B cell (primary cell): ENCODE data around the gene ACTR2. TPM values are rescaled to one million over a fixed set of nuclear protein-coding genes. Genes with fewer than 3 reads are reported as not detected.
"Not testable (repeated sequence)": the region's sequence is repeated elsewhere in the genome, so short reads cannot be mapped to it uniquely, and the experiment has no call there.

Experiments
- ATAC-seq: fragments of 200-7000 bp; cut with Tn5 transposase; one replicate; pipeline ENCODE4 v1.10.0; 2021; ENCODE audit warnings: low read depth, mild to moderate bottlenecking, moderate number of reproducible peaks, moderate library complexity
- CTCF ChIA-PET: fragments of 350-600 bp; sonication (Branson Sonifier 250); formaldehyde crosslinking; loops from one replicate; lab custom pipeline; 2021; ENCODE audit warnings: antibody characterized with exemption, inconsistent platforms; lab: Charles Lee
- POLR2A ChIA-PET: fragments of 350-600 bp; sonication (Branson Sonifier 250); formaldehyde crosslinking; loops from one replicate; lab custom pipeline; 2021; ENCODE audit warnings: antibody characterized with exemption; lab: Charles Lee
- DNase-seq: peaks from one replicate; pipeline ENCODE4 v3.0.0; 2013
- H2AFZ ChIP-seq: 2 replicates; pipeline ENCODE4 v1.6.1; 2012; ENCODE audit warnings: mild to moderate bottlenecking, low read depth, low read length; ENCODE audit not compliant: insufficient read depth, poor library complexity, severe bottlenecking
- H3K27ac ChIP-seq, 2 donors: 1 replicate in 1 of 2; 2 replicates in 1 of 2; pipeline ENCODE4 v1.5.1; 2012 to 2013; ENCODE audit warnings: low read length in 2 of 2, mild to moderate bottlenecking in 2 of 2, moderate library complexity in 1 of 2
- H3K27me3 ChIP-seq, 4 experiments: fragments of 200-600 bp in 1 of 4; sonication (generic) in 1 of 4; replicated peaks in 1 of 4; 1 replicate in 2 of 4; 2 replicates in 2 of 4; pipeline versions ENCODE4 v1.6.1 to v1.7.0; 2013 to 2016; ENCODE audit warnings: low read length in 3 of 4, mild to moderate bottlenecking in 2 of 4, mixed read lengths in 1 of 4, moderate library complexity in 1 of 4; ENCODE audit not compliant: insufficient read depth in 4 of 4, control insufficient read depth in 3 of 4; ENCODE audit errors: control extremely low read depth in 1 of 4
- H3K36me3 ChIP-seq, 2 experiments: replicated peaks in 1 of 2; 1 replicate in 1 of 2; 2 replicates in 1 of 2; pipeline versions ENCODE4 v1.6.1 to v1.7.1; 2013; ENCODE audit warnings: low read length in 1 of 2; ENCODE audit not compliant: insufficient read depth in 2 of 2, control insufficient read depth in 1 of 2; ENCODE audit errors: control extremely low read depth in 1 of 2, extremely low read depth in 1 of 2
- H3K4me1 ChIP-seq, 2 donors: fragments of 200-600 bp in 1 of 2; sonication (generic) in 1 of 2; 1 replicate in 1 of 2; 2 replicates in 1 of 2; pipeline versions ENCODE4 v1.5.1 to v1.6.1; 2013 to 2017; ENCODE audit warnings: low read length in 2 of 2; ENCODE audit not compliant: control insufficient read depth in 2 of 2, insufficient read depth in 2 of 2
- H3K4me2 ChIP-seq: replicated peaks from 2 replicates; pipeline ENCODE3; 2012; ENCODE audit warnings: mild to moderate bottlenecking, low read depth, low read length; ENCODE audit not compliant: poor library complexity, severe bottlenecking
- H3K4me3 ChIP-seq, 5 experiments: fragments of 200-600 bp in 1 of 5; sonication (generic) in 1 of 5; 1 replicate in 3 of 5; 2 replicates in 2 of 5; pipeline versions ENCODE4 v1.5.1 to v1.7.0; 2011 to 2016; ENCODE audit warnings: low read length in 4 of 5, mild to moderate bottlenecking in 4 of 5, low read depth in 2 of 5, control low read depth in 1 of 5, moderate library complexity in 1 of 5; ENCODE audit not compliant: insufficient read depth in 1 of 5; ENCODE audit errors: control extremely low read depth in 1 of 5, extremely low read depth in 1 of 5
- H3K79me2 ChIP-seq: fragments of 200-600 bp; sonication (generic); one replicate; pipeline ENCODE4 v1.6.0; 2016; ENCODE audit warnings: low read length; ENCODE audit not compliant: control insufficient read depth, insufficient read depth
- H3K9ac ChIP-seq: fragments of 200-600 bp; sonication (generic); 2 replicates; pipeline ENCODE4 v1.6.1; 2017; ENCODE audit warnings: mild to moderate bottlenecking, low read length, moderate library complexity
- H3K9me3 ChIP-seq, 3 donors: one replicate each; pipeline versions ENCODE4 v1.6.1 to v1.7.1; 2013; ENCODE audit warnings: low read length in 2 of 3; ENCODE audit not compliant: control insufficient read depth in 2 of 3, insufficient read depth in 1 of 3; ENCODE audit errors: control extremely low read depth in 1 of 3
- H4K20me1 ChIP-seq: 2 replicates; pipeline ENCODE4 v1.6.0; 2012; ENCODE audit warnings: mild to moderate bottlenecking, low read length; ENCODE audit not compliant: insufficient read depth, control insufficient read depth, poor library complexity, severe bottlenecking
- H3K27ac Mint-ChIP-seq: one replicate; pipeline ENCODE4 v1.8.0; 2021; ENCODE audit warnings: mixed read lengths
- H3K27me3 Mint-ChIP-seq: one replicate; pipeline ENCODE4 v1.8.0; 2021; ENCODE audit warnings: mixed read lengths
- H3K4me1 Mint-ChIP-seq: one replicate; pipeline ENCODE4 v1.8.0; 2021; ENCODE audit warnings: mixed read lengths
- H3K4me3 Mint-ChIP-seq: one replicate; pipeline ENCODE4 v1.8.0; 2021; ENCODE audit warnings: mixed read lengths
- H3K9me3 Mint-ChIP-seq: one replicate; pipeline ENCODE4 v1.8.0; 2022; ENCODE audit warnings: mixed read lengths; ENCODE audit not compliant: insufficient read depth
- EZH2 ChIP-seq: IDR thresholded peaks from 2 replicates; pipeline ENCODE4 v1.6.1; 2012; ENCODE audit warnings: borderline replicate concordance, low read depth, mild to moderate bottlenecking, moderate library complexity, low read length; ENCODE audit not compliant: insufficient read depth, poor library complexity, severe bottlenecking
- WGBS: methylation state at CpG from one replicate; pipeline ENCODE4 v1.1.5; 2013; ENCODE audit warnings: missing lambda C conversion rate; ENCODE audit not compliant: insufficient coverage; 5-methylcytosine and 5-hydroxymethylcytosine counted together
- intact Hi-C: fragments of 100-400 bp; cut with micrococcal nuclease; formaldehyde crosslinking; loops from one replicate; pipeline ENCODE4 v1.10.0; 2022
- polyA plus RNA-seq: library from polyadenylated mRNA; depleted of rRNA; stranded (reverse); fragments of >200 nt; gene quantifications from 2 replicates; pipeline ENCODE4 v1.2.3, GENCODE V29; 2012
- total RNA-seq, 2 donors: library from RNA; stranded (reverse); fragments of 120-200 nt in 1 of 2; gene quantifications; 1 replicate in 1 of 2; 2 replicates in 1 of 2; pipeline versions ENCODE4 v1.2.3 to v1.2.4, GENCODE V29; 2013 to 2022
- TF ChIP-seq, protein P1 (sequence below): fragments of 200-600 bp; IDR thresholded peaks from one replicate; pipeline ENCODE4 v1.8.0; 2022; ENCODE audit warnings: antibody characterized with exemption, mild to moderate bottlenecking

ACTR2 gene
- total and polyA plus RNA-seq, 2 donors (not counting 1 experiment from before 2014, with no cell fraction given), result 41.8 to 284 TPM

DNA sequence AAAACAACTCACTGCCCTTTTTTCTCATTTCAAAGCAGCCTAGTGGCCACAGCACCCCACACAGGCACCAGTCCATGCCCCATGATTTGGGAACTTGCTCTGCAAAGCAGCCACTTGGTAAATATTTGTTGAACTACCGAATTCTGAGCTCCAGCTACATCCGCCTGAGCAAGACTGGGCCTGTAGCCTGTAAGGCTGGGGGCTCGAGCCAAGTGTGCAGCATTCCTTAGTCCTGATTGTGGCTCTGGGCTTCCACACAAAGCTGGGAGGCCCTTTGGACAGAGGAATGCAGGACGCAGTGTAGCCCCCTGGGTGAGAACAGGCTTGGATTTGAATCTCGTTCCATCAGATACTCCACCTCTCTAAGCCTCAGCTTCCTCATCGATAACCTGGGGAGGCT, 88.4 kb downstream of the ACTR2 start:
- Mint-ChIP-seq H3K9me3 (no peaks in the 10 kb centered on the region), H3K4me3 (no peak overlapping the region), H3K27ac (no peak overlapping the region), H3K4me1 (no peaks in the 10 kb centered on the region), H3K27me3 (peaks cover 7% of the 10 kb centered on the region)
- no peak for TF ChIP-seq EZH2
- TF ChIP-seq, protein P1, sequence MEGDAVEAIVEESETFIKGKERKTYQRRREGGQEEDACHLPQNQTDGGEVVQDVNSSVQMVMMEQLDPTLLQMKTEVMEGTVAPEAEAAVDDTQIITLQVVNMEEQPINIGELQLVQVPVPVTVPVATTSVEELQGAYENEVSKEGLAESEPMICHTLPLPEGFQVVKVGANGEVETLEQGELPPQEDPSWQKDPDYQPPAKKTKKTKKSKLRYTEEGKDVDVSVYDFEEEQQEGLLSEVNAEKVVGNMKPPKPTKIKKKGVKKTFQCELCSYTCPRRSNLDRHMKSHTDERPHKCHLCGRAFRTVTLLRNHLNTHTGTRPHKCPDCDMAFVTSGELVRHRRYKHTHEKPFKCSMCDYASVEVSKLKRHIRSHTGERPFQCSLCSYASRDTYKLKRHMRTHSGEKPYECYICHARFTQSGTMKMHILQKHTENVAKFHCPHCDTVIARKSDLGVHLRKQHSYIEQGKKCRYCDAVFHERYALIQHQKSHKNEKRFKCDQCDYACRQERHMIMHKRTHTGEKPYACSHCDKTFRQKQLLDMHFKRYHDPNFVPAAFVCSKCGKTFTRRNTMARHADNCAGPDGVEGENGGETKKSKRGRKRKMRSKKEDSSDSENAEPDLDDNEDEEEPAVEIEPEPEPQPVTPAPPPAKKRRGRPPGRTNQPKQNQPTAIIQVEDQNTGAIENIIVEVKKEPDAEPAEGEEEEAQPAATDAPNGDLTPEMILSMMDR, result no peak
- no peak overlapping the region for H3K27ac ChIP-seq
- ATAC-seq (no peak), DNase-seq (no peak)
- H3K9ac ChIP-seq, result no peak overlapping the region
- H3K36me3 ChIP-seq, result peaks cover 0 to 1% of the 10 kb centered on the region in 2 experiments
- ChIA-PET POLR2A (no interaction called here), CTCF (no interaction called here)
- WGBS, result 96% methylated on average over 3 of the region's 6 CpGs
- no peak overlapping the region for H3K4me3 ChIP-seq
- H3K27me3 ChIP-seq, result peaks cover 0 to 6% (median 2%) of the 10 kb centered on the region in 4 experiments
- no peaks in the 10 kb centered on the region for H4K20me1 ChIP-seq
- peaks cover 0 to 18% (median 0%) of the 10 kb centered on the region in 3 donors for H3K9me3 ChIP-seq
- H3K4me2 ChIP-seq, result no peak overlapping the region
- no peaks in the 10 kb centered on the region for H3K79me2 ChIP-seq
- no peaks in the 10 kb centered on the region for H3K4me1 ChIP-seq
- no peak overlapping the region for H2AFZ ChIP-seq
- intact Hi-C loops, result no loop called here

GRCh38 chr2:65317351-65317750, 89.7 kb downstream of the ACTR2 start:
- H3K27me3 ChIP-seq, H3K9ac ChIP-seq, H3K4me3 Mint-ChIP-seq, H3K4me1 Mint-ChIP-seq, CTCF ChIA-PET, H4K20me1 ChIP-seq, intact Hi-C loops, DNase-seq, POLR2A ChIA-PET, H3K9me3 Mint-ChIP-seq, H3K79me2 ChIP-seq, H3K36me3 ChIP-seq, H3K4me1 ChIP-seq, H3K4me3 ChIP-seq, ATAC-seq, H3K4me2 ChIP-seq, H3K27ac ChIP-seq, H3K27ac Mint-ChIP-seq, H2AFZ ChIP-seq, H3K27me3 Mint-ChIP-seq: not testable (repeated sequence)
- peaks cover 0 to 18% (median 0%) of the 10 kb centered on the region in 3 donors for H3K9me3 ChIP-seq
- WGBS, result 97% methylated on average over 3 of the region's 7 CpGs
